DND-41 (cell line): Measurements from ENCODE around the gene TRA2B.

Experiments
- ATAC-seq: fragments of 200-7000 bp; cut with Tn5 transposase; 3 replicates; pipeline ENCODE4 v1.9.1; 2021; ENCODE audit warnings: low read depth; ENCODE audit not compliant: insufficient read depth
- DNase-seq: peaks from one replicate; pipeline ENCODE4 v3.0.0-alpha.2; 2020
- H2AFZ ChIP-seq: 2 replicates; pipeline ENCODE4 v1.6.0; 2012; ENCODE audit warnings: low read depth, low read length
- H3K27ac ChIP-seq: 2 replicates; pipeline ENCODE4 v1.5.1; 2012; ENCODE audit warnings: low read length, inconsistent platforms
- H3K27me3 ChIP-seq: fragments of 200-600 bp; sonication (generic); 2 replicates; pipeline ENCODE4 v1.6.0; 2012; ENCODE audit warnings: low read length, mild to moderate bottlenecking, inconsistent platforms; ENCODE audit not compliant: insufficient read depth, poor library complexity
- H3K36me3 ChIP-seq: 2 replicates; pipeline ENCODE4 v1.5.1; 2012; ENCODE audit warnings: low read length, inconsistent platforms; ENCODE audit not compliant: insufficient read depth
- H3K4me1 ChIP-seq: 2 replicates; pipeline ENCODE4 v1.5.1; 2012; ENCODE audit warnings: mild to moderate bottlenecking, low read length; ENCODE audit not compliant: insufficient read depth
- H3K4me2 ChIP-seq: 2 replicates; pipeline ENCODE4 v1.6.0; 2012; ENCODE audit warnings: mild to moderate bottlenecking, moderate library complexity, low read length, inconsistent platforms; ENCODE audit not compliant: insufficient read depth
- H3K4me3 ChIP-seq, 2 experiments: fragments of 200-600 bp in 1 of 2; shearing (Covaris generic) in 1 of 2; 2 replicates each; pipeline ENCODE4 v1.5.1; 2012 to 2016; ENCODE audit warnings: inconsistent platforms in 2 of 2, low read length in 2 of 2, mild to moderate bottlenecking in 2 of 2, low read depth in 1 of 2, moderate library complexity in 1 of 2
- H3K79me2 ChIP-seq: 2 replicates; pipeline ENCODE4 v1.6.0; 2012; ENCODE audit warnings: low read length, inconsistent platforms; ENCODE audit not compliant: insufficient read depth
- H3K9ac ChIP-seq: 2 replicates; pipeline ENCODE4 v1.6.0; 2012; ENCODE audit warnings: low read depth, mild to moderate bottlenecking, inconsistent platforms, low read length, moderate library complexity
- H3K9me3 ChIP-seq: 2 replicates; pipeline ENCODE4 v1.5.1; 2012; ENCODE audit warnings: low read length, moderate library complexity, mild to moderate bottlenecking, inconsistent platforms; ENCODE audit not compliant: insufficient read depth, severe bottlenecking
- H4K20me1 ChIP-seq: 2 replicates; pipeline ENCODE4 v1.6.0; 2012; ENCODE audit warnings: low read length; ENCODE audit not compliant: insufficient read depth
- EZH2 ChIP-seq: IDR thresholded peaks from 3 replicates; pipeline ENCODE4 v1.6.1; 2012; ENCODE audit warnings: borderline replicate concordance, low read depth, mild to moderate bottlenecking, moderate library complexity, low read length, inconsistent platforms; ENCODE audit not compliant: severe bottlenecking
- TF ChIP-seq, protein P1 (sequence below): IDR thresholded peaks from 2 replicates; pipeline ENCODE4 v1.5.1; 2012; ENCODE audit warnings: borderline replicate concordance, low read length, moderate library complexity, mild to moderate bottlenecking; ENCODE audit not compliant: poor library complexity, severe bottlenecking; ENCODE audit errors: extremely low read depth

The TRA2B gene

DNA sequence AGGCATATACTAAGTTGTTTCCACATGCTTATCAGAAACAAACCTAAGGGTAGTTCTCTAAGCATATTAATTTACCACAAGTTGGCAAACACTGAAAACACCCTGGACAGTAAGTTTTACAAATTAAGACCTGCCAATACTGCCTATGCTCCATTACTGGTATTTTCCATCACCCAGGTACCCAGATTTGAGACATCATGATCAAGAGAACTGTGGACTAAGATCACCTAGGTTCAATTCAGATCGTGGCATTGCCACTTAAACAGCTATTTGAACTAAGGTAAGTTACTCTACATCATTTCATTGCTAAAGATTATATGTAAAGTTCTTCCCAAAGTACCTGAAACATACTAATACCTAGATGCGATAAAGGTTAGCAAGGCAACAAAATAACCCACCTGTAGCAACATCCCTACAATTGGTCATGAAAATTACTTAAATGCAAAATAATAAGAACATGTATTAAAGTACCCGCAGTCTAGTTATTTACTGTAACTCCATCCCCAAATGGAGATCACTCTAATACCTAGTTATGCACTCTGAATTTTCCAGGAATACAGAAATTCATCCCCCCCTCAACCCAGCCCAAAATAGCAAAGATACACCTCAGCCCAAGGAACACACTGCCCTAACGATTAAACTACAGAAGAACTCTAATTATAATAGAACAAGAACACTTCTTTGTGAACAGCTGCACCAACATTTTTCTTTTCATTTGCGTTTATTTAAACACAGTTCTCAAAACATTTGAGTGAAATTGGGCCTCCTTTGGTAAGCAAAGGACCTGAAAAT is 21.6 kb downstream of the TRA2B start:
- Histone ChIP-seq H2AFZ (no peak overlapping the region), H3K4me3 (no peak overlapping the region), H3K27ac (no peak overlapping the region), H3K27me3 (no peaks in the 10 kb centered on the region), H3K9ac (no peak overlapping the region), H3K9me3 (no peaks in the 10 kb centered on the region), H3K4me2 (no peak overlapping the region), H3K4me1 (no peaks in the 10 kb centered on the region), H3K36me3 (peaks cover 71% of the 10 kb centered on the region), H4K20me1 (peaks cover 80% of the 10 kb centered on the region), H3K79me2 (peaks cover 53% of the 10 kb centered on the region)
- ATAC-seq: no peak
- TF ChIP-seq EZH2: no peak
- TF ChIP-seq, protein P1, sequence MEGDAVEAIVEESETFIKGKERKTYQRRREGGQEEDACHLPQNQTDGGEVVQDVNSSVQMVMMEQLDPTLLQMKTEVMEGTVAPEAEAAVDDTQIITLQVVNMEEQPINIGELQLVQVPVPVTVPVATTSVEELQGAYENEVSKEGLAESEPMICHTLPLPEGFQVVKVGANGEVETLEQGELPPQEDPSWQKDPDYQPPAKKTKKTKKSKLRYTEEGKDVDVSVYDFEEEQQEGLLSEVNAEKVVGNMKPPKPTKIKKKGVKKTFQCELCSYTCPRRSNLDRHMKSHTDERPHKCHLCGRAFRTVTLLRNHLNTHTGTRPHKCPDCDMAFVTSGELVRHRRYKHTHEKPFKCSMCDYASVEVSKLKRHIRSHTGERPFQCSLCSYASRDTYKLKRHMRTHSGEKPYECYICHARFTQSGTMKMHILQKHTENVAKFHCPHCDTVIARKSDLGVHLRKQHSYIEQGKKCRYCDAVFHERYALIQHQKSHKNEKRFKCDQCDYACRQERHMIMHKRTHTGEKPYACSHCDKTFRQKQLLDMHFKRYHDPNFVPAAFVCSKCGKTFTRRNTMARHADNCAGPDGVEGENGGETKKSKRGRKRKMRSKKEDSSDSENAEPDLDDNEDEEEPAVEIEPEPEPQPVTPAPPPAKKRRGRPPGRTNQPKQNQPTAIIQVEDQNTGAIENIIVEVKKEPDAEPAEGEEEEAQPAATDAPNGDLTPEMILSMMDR: no peak
- no peak for DNase-seq

DNA sequence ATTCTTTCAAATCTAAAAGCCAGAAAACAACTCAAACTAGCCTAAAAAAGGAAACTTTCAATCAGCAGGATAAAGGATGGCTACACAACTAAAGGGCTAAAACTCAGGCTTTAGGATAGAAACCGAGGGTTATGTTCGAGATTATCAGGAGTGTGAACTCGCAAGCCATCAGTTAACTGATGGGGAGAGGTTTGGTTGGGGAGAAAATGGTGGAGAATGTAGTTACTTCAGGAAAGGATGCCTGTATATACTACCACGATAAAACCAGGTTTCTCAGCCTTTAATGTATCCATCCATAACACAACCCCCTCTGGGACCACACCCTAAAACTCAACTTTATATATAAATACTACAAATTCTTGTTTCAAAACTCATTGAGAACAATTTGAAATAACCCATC is 22.2 kb downstream of the TRA2B start:
- Histone ChIP-seq H3K79me2 (peaks cover 48% of the 10 kb centered on the region), H3K27me3 (no peaks in the 10 kb centered on the region), H4K20me1 (peaks cover 78% of the 10 kb centered on the region)

DNA sequence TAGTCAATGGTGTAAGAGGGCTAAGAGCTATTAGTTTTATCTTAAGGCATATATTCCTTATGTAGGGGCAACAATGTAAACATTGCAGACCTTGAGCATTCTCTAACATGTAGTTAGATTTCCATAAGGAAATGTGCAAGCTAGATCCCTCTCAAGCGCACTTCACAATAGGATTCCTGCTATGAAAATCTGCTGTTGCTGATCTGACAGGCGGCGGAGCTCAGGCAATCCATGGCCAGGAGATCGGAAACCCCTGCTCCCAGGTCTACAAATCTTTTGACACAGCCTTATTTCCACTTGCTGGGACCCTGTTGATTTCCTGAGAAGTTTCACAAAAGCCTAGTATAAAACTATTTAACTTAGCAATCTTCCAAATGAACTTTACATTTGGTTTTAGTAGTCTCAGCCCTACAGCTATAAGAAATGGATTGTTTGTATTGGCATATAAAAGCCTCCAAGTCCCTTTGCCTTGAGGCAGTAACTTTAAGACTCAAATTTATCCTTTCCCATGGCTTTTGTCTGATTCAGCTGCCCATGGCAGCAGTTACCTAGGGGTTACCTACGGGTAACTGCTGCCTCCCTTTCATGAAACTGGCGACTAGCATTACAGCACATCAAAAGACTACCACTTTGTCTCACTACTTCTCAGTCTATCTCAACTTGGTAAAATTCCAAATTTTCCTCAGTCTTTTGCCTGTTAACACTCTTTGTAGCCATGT is 22.7 kb downstream of the TRA2B start:
- TF ChIP-seq, protein P1: no peak
- no peak for TF ChIP-seq EZH2
- no peak overlapping the region for H2AFZ ChIP-seq
- H3K27ac ChIP-seq: no peak overlapping the region
- no peak overlapping the region for H3K4me3 ChIP-seq
- H3K4me1 ChIP-seq: no peaks in the 10 kb centered on the region
- H3K9ac ChIP-seq: no peak overlapping the region
- DNase-seq (no peak), ATAC-seq (no peak)
- no peak overlapping the region for H3K4me2 ChIP-seq
- H3K27me3 ChIP-seq: no peaks in the 10 kb centered on the region
- H3K79me2 ChIP-seq: peaks cover 42% of the 10 kb centered on the region
- peaks cover 59% of the 10 kb centered on the region for H3K36me3 ChIP-seq
- H3K9me3 ChIP-seq: no peaks in the 10 kb centered on the region
- H4K20me1 ChIP-seq: peaks cover 74% of the 10 kb centered on the region

More for the DNA sequence above, 22.2 kb downstream of the TRA2B start:
- TF ChIP-seq, protein P1: no peak
- no peak for TF ChIP-seq EZH2
- Histone ChIP-seq H3K27ac (no peak overlapping the region), H3K4me3 (no peak overlapping the region), H3K4me1 (no peaks in the 10 kb centered on the region), H3K9me3 (no peaks in the 10 kb centered on the region), H3K9ac (no peak overlapping the region), H3K4me2 (no peak overlapping the region), H2AFZ (no peak overlapping the region), H3K36me3 (peaks cover 65% of the 10 kb centered on the region)
- ATAC-seq (no peak), DNase-seq (no peak)
